Keratinocyte (primary cell): ENCODE data around the gene ACSL6. TPM values are rescaled to one million over a fixed set of nuclear protein-coding genes. Genes with fewer than 3 reads are reported as not detected.
A peak's percentile ranks its signal among the peaks of the same experiment; 100 is the strongest.

Experiments used
- DNase-seq: peaks from one replicate; pipeline ENCODE4 v3.0.0-alpha.2; 2011; ENCODE audit warnings: low read depth, missing footprints, low spot score
- FAIRE-seq: peaks from 2 replicates; lab custom pipeline; 2011; peaks lifted over from hg19 to GRCh38; lab: Jason Lieb, UNC
- H2AFZ ChIP-seq: 2 replicates; pipeline ENCODE4 v1.6.0; 2012; ENCODE audit warnings: low read length, control low read depth, inconsistent platforms; ENCODE audit not compliant: control insufficient read depth
- H3K27ac ChIP-seq: 2 replicates; pipeline ENCODE4 v1.5.1; 2011; ENCODE audit warnings: low read length; ENCODE audit not compliant: control insufficient read depth, insufficient read depth
- H3K27me3 ChIP-seq: 3 replicates; pipeline ENCODE4 v1.6.0; 2011; ENCODE audit warnings: low read length; ENCODE audit not compliant: control insufficient read depth, insufficient read depth; ENCODE audit errors: extremely low read depth
- H3K36me3 ChIP-seq, 2 experiments: 2 replicates in 1 of 2; 3 replicates in 1 of 2; pipeline ENCODE4 v1.5.1; 2011; ENCODE audit warnings: low read length in 2 of 2, mild to moderate bottlenecking in 1 of 2; ENCODE audit not compliant: control insufficient read depth in 2 of 2, insufficient read depth in 2 of 2; ENCODE audit errors: extremely low read depth in 1 of 2
- H3K4me1 ChIP-seq: 3 replicates; pipeline ENCODE4 v1.5.1; 2011; ENCODE audit warnings: low read length; ENCODE audit not compliant: control insufficient read depth, insufficient read depth; ENCODE audit errors: extremely low read depth
- H3K4me2 ChIP-seq: 3 replicates; pipeline ENCODE4 v1.6.0; 2011; ENCODE audit warnings: low read depth, low read length; ENCODE audit not compliant: control insufficient read depth, insufficient read depth; ENCODE audit errors: extremely low read depth
- H3K4me3 ChIP-seq, 3 experiments: fragments of 200-600 bp in 1 of 3; sonication (generic) in 1 of 3; 2 replicates in 2 of 3; 3 replicates in 1 of 3; pipeline ENCODE4 v1.5.1; 2011 to 2016; ENCODE audit warnings: low read length in 3 of 3, mild to moderate bottlenecking in 3 of 3, control low read depth in 2 of 3, inconsistent platforms in 1 of 3, low read depth in 1 of 3, mixed read lengths in 1 of 3, mixed run types in 1 of 3, moderate library complexity in 1 of 3; ENCODE audit not compliant: control insufficient read depth in 2 of 3, insufficient read depth in 2 of 3; ENCODE audit errors: extremely low read depth in 1 of 3
- H3K79me2 ChIP-seq: 2 replicates; pipeline ENCODE4 v1.6.0; 2012; ENCODE audit warnings: low read length; ENCODE audit not compliant: control insufficient read depth, insufficient read depth
- H3K9ac ChIP-seq: 3 replicates; pipeline ENCODE4 v1.6.0; 2011; ENCODE audit warnings: low read length; ENCODE audit not compliant: control insufficient read depth, insufficient read depth; ENCODE audit errors: extremely low read depth
- H3K9me1 ChIP-seq: 3 replicates; pipeline ENCODE4 v1.6.0; 2011; ENCODE audit warnings: low read length; ENCODE audit not compliant: control insufficient read depth, insufficient read depth; ENCODE audit errors: extremely low read depth
- H3K9me3 ChIP-seq: 2 replicates; pipeline ENCODE4 v1.5.1; 2012; ENCODE audit warnings: low read depth, low read length; ENCODE audit not compliant: control insufficient read depth
- H4K20me1 ChIP-seq: 3 replicates; pipeline ENCODE4 v1.6.0; 2011; ENCODE audit warnings: low read length; ENCODE audit not compliant: control insufficient read depth, insufficient read depth; ENCODE audit errors: extremely low read depth
- CTCF ChIP-seq, 3 experiments: IDR thresholded peaks in 1 of 3; conservative IDR thresholded peaks in 1 of 3; optimal IDR thresholded peaks in 1 of 3; 2 replicates in 2 of 3; 3 replicates in 1 of 3; pipeline versions ENCODE3 to v1.5.1; 2011; ENCODE audit warnings: low read length in 3 of 3, mild to moderate bottlenecking in 3 of 3, moderate library complexity in 2 of 3, control low read depth in 1 of 3, inconsistent platforms in 1 of 3; ENCODE audit not compliant: insufficient read depth in 2 of 3; ENCODE audit errors: extremely low read depth in 1 of 3
- EZH2 ChIP-seq: IDR thresholded peaks from one replicate; pipeline ENCODE4 v1.6.1; 2012; ENCODE audit warnings: inconsistent platforms, mild to moderate bottlenecking, low read length, moderate library complexity
- dilution Hi-C: fragments of 300-500 bp; cut with MboI; formaldehyde crosslinking; loops from one replicate; pipeline ENCODE4 v1.7.0; 2020; ENCODE audit warnings: low sequenced_read_pairs; ENCODE audit not compliant: extremely low pct_ligation_motif_present
- polyA minus RNA-seq, 3 experiments: library from RNA; depleted of rRNA, polyadenylated mRNA; stranded (reverse); fragments of >200 nt; gene quantifications; 1 replicate in 1 of 3; 2 replicates in 1 of 3; 3 replicates in 1 of 3; pipeline ENCODE4 v1.2.3, GENCODE V29; 2011
- polyA plus RNA-seq, 5 experiments: library from polyadenylated mRNA; depleted of rRNA in 3 of 5; stranded (reverse) in 3 of 5; stranded (forward) in 1 of 5; unstranded in 1 of 5; fragments of >200 nt; gene quantifications; 1 replicate in 1 of 5; 2 replicates in 3 of 5; 3 replicates in 1 of 5; pipeline versions ENCODE4 v1.2.1 to v1.2.3, GENCODE V29; 2011 to 2012; ENCODE audit warnings: missing spikeins in 2 of 5, low read depth in 1 of 5, low replicate concordance in 1 of 5

The ACSL6 gene
- 0.18 to 0.22 TPM (median 0.18 TPM) in 3 replicates for polyA plus RNA-seq
- polyA plus RNA-seq (2011; ENCODE audit: low read depth), result not detected
- 0.10 TPM in 2 replicates for polyA plus RNA-seq (2011; cell fraction: cytosol; rRNA removed)
- polyA plus RNA-seq (2011; cell fraction: nucleus; rRNA removed), result 0.55 and 0.69 TPM in 2 replicates
- 0.37 TPM in 1 of 2 replicates, not detected in the other for polyA plus RNA-seq (2012; ENCODE audit: low replicate concordance)
- polyA minus RNA-seq, result 0.03 to 1.0 TPM (median 0.26 TPM) in 3 replicates
- polyA minus RNA-seq (2011; cell fraction: cytosol; rRNA and poly(A)+ RNA removed), result not detected
- polyA minus RNA-seq (2011; cell fraction: nucleus; rRNA and poly(A)+ RNA removed), result 0.53 and 1.9 TPM in 2 replicates

GRCh38 chr5:132011622-132012343 is at the start of gene ACSL6:
TSS of gene ACSL6 (minus strand) at chr5:132011658. CDS start at chr5:132011553, 105 bp downstream.
- H3K79me2 ChIP-seq, result no peaks in the 10 kb centered on the region
- no peaks in the 10 kb centered on the region for H3K36me3 ChIP-seq
- peak within 1 kb of the TSS; percentile 71 for H3K4me2 ChIP-seq
- peaks cover 25% of the 10 kb centered on the region for H3K4me1 ChIP-seq
- H2AFZ ChIP-seq, result no peak within 1 kb of the TSS
- TF ChIP-seq EZH2, result no peak
- no peak for TF ChIP-seq CTCF (optimal IDR thresholded peaks at IDR 0.05 in 1 of 3, IDR thresholded peaks at IDR 0.05 in 1 of 3, conservative IDR thresholded peaks at IDR 0.05 in 1 of 3; ENCODE audit: extremely low read depth in 1 of 3, insufficient read depth in 2 of 3, low read length in 3 of 3)
- H4K20me1 ChIP-seq, result no peaks in the 10 kb centered on the region
- H3K9ac ChIP-seq, result no peak within 1 kb of the TSS
- peak within 1 kb of the TSS; percentile 42 to 50 (median 47) for H3K4me3 ChIP-seq
- DNase-seq, result no peak
- dilution Hi-C loops, result no loop called here
- no peak for FAIRE-seq
- no peaks in the 10 kb centered on the region for H3K9me1 ChIP-seq
- H3K27ac ChIP-seq, result no peak within 1 kb of the TSS
- H3K9me3 ChIP-seq, result no peaks in the 10 kb centered on the region
- peaks cover 19% of the 10 kb centered on the region for H3K27me3 ChIP-seq

- H3K9me1 ChIP-seq, result no peaks in the 10 kb centered on the region
- H3K4me3 ChIP-seq, result no peak within 1 kb of the TSS
- DNase-seq, result no peak
- H3K27me3 ChIP-seq, result peaks cover 4% of the 10 kb centered on the region
- no peak for FAIRE-seq
- no peak within 1 kb of the TSS for H3K9ac ChIP-seq
- H3K79me2 ChIP-seq, result no peaks in the 10 kb centered on the region
- H3K4me1 ChIP-seq, result no peaks in the 10 kb centered on the region
- no peak within 1 kb of the TSS for H3K4me2 ChIP-seq
- no peaks in the 10 kb centered on the region for H3K9me3 ChIP-seq
- H3K27ac ChIP-seq, result no peak within 1 kb of the TSS
- H4K20me1 ChIP-seq, result no peaks in the 10 kb centered on the region
- H2AFZ ChIP-seq, result no peak within 1 kb of the TSS
- H3K36me3 ChIP-seq, result no peaks in the 10 kb centered on the region
- dilution Hi-C loops, result no loop called here
- TF ChIP-seq EZH2 (no peak), CTCF (optimal IDR thresholded peaks at IDR 0.05 in 1 of 3, IDR thresholded peaks at IDR 0.05 in 1 of 3, conservative IDR thresholded peaks at IDR 0.05 in 1 of 3; ENCODE audit: extremely low read depth in 1 of 3, insufficient read depth in 2 of 3, low read length in 3 of 3) (no peak)
These were observed 49.2 kb upstream of the ACSL6 start, which contains the start of gene IL3 for GRCh38 chr5:132060501-132061161. TSS of gene IL3 (plus strand) at chr5:132060655. CDS start at chr5:132060707, 52 bp downstream.
